ENCODE data around the gene DNAJC16.
"Not testable (repeated sequence)": the region's sequence is repeated elsewhere in the genome, so short reads cannot be mapped to it uniquely, and the experiment has no call there.

DNAJC16 gene

GRCh38 chr1:15507278-15507677, 19.4 kb upstream of the DNAJC16 start:
- DNase-seq = no peak

GRCh38 chr1:15508700-15509487, 17.8 kb upstream of the DNAJC16 start:
- DNase-seq = no peak

GRCh38 chr1:15509586-15509985, 17.1 kb upstream of the DNAJC16 start:
- DNase-seq = no peak

GRCh38 chr1:15510611-15511405, 15.8 kb upstream of the DNAJC16 start:
- no peak for DNase-seq

GRCh38 chr1:15513192-15513591, 13.5 kb upstream of the DNAJC16 start:
- DNase-seq = no peak

DNA sequence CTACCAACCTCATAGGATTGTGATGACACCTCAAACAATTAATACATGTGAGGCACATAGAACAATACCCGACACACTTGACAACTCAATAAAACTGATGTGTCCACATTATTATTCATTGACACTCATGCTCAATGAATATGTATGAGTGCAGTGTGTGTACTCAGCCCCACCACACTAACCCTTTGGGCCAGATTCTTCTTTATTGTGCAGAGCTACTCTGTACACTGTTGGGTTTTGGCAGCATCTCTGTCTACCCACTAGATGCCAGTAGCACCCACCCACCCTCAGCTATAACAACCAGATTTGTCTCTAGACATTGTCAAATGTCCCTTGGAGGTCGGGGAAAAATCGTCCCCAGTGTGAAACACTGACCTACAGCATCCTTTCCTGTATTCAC, 12.7 kb upstream of the DNAJC16 start:
- no peak for DNase-seq

DNA sequence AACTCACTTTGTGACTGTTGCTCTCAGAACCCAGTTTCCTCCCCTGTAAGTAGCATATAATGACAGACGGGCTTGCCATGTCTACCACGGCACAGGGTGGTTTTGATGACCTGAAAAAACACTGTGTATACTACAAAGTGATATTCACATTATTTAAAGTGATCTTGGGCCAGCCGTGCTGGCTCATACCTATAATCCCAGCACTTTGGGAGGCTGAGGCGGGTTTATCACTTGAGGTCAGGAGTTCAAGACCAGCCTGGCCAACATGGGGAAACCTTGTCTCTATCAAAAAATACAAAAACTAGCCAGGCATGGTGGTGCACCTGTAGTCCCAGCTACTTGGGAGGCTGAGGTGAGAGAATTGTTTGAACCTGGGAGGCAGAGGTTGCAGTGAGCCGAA, 12.1 kb upstream of the DNAJC16 start:
- not testable (repeated sequence) for DNase-seq

DNA sequence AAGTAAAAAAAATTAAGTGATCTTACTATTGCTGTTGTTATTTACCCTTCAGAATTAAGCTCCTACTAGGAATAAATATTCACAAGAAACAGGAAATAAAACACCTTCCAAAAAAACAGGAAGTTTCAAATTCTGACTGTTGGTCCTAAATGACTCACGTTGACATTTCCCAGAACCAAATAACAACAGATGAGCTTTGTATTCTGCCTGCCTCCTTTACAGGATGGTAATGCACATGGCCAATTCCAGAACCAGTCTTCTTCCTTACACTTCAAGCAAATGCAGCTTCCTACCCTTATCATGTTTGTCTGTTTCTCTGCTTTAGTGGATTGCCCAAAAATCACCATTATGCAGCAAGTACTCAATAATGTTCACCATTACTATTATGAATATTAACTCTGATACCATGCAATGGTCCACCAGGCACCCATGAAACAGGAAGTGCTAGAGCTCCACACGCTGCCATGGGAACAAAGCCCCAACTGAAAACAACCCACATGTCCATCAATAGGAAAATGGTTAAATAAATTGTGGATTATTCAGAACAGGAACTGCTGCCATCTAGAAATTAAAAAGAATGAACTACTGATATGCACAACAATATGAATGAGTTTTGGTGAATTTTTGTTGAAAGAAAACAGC, 11.5 kb upstream of the DNAJC16 start:
- no peak for DNase-seq

DNA sequence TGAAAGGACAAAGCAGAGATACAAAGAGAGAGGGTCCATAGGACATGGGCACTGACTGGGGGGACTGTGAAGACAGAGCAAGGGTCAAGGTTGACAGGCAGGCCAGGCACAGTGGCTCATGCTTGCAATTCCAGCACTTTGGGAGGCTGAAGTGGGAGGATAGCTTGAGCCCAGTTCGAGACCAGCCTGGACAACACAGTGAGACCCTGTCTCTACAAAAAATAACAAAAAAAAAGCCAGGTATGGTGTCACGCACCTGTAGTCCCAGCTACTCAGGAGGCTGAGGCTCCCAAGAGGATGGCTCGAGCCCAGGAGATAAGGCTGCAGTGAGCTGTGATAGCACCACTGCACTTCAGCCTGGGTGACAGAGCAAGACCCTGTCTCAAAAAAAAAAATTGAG, 7.0 kb upstream of the DNAJC16 start:
- no peak for DNase-seq

DNA sequence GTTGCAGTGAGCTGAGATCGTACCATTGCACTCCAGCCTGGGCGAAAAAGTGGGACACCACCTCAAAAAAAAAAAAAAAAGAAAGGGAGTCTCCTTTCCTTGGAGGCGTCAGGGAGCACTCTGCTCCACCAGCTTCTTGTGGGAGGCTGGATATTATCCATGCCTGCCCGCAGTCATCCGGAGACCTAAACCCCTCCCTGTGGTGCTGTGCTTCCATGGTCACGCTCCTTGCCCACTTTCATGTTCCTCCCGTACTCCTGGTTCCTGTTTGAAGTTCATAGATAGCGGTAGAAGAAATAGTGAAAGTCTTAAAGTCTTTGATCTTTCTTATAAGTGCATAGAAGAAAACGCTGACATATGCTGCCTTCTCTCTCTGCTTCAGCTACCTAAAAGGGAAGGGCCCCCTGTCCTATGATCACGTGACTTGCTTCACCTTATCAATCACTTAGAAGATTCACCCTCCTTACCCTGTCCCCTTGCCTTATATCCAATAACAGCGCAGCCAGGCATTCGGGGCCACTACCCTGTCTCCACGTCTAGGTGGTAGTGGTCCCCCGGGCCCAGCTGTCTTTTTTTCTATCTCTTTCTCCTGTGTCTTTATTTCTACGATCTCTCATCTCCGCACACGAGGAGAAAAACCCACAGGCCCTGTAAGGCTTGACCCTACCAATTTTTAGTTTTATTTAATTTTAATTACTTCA, 5.3 kb upstream of the DNAJC16 start:
- not testable (repeated sequence) for DNase-seq

DNA sequence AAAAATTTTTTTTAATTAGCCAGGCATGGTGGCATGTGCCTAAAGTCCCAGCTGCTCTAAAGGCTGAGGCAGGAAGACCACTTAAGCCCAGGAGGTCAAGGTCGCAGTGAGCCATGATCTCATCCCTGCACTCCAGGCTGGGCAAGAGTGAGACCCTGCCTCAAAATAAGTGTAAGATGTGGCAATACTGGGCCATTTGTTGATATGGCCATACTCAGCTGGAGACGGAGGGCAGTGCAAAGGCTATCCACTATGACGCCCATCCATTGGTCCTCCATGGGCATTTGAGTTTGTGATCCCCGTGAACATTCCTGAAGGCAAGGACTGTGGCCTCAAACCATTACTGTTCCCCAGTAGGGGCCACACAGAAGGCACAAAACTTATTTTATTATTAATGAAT, 4.1 kb upstream of the DNAJC16 start:
- no peak for DNase-seq

- DNase-seq = no peak
Observed at GRCh38 chr1:15523104-15524020, 3.3 kb upstream of the DNAJC16 start.

GRCh38 chr1:15524021-15524282, 2.7 kb upstream of the DNAJC16 start, which contains the start of gene CASP9:
Gene CASP9, minus strand, starts transcription at chr1:15524215. Its CDS starts 15 bp downstream, at chr1:15524200.
- DNase-seq = no peak

DNA sequence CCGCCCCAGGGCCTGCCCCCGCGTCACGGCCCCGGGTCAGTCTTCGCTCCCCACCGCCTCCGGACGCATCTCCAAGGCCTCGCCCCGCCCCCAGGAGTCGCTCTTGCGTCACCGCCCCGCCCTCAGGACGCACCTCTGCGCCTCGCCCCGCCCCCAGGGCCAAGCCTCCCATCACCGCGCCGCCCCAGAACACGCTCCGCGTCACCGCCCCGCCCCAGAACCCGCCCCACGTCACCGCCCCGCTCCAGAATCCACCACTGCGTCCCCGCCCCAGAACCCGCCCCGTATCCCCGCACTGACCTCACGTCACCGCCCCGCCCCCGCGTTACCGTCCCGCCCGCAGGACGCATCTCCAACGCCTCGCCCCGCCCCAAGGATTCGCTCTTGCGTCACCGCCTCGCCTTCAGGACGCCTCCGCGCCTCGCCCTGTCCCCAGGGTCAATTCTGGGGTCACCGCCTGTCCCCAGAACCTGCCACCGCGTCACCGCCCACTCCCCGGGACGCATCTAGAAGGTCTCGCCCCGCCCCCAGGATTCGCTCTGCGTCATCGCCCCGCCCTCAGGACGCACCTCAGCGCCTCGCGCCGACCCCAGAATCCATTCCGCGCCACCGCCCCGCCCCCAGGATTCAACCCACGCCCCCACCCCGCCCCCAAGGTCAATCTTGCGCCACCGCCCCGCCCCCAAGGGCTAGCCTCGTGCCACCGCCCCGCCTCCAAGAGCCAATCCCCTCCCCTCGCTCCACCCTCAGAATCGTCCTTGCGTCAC, 2.2 kb upstream of the DNAJC16 start:
- DNase-seq = peak; percentile 100

DNA sequence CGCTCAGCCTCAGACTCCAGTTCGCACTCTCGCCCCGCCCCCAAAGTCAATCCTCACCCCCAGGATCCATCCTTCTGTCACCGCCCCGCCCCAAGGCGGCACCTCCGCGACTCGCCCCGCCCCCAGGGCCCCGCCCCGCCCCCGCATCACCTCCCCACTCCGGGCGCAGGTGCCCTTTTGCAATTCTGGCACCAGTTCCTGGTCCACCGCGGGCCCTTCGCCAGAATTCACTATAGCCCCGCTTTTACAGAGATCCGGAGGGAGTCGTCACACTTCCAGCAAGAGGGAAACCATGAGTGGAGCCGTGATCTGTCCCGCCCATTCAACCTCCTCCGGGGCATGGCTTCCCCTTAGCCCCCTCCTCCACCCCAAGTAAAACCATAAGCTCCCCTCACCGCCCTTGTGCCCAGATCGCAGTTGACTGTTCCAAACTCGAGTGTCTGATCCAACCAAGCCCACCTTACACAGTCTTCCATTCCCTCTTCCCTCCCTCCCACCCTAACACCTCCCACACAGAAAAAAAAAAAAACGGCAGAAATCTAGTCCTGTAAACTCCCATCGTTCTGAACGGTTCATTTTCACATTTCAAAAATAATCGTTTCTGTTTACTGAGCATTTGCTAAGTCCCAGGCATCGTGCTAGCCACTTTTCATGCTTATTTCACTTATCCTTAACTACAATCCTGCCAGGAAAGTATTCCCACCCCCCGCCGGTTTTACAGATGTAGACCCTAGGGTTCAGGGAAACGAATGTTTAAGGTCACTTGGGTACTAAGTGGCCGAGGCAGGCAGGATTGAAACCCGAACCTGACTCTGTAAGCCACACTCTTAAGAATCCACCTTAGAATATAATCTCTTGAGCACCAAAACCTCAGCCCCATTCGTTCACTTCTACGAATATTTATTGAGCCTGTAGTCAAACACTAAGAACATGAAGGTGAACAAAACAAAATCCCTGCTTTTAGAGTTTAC, 1.3 kb upstream of the DNAJC16 start:
- no peak for DNase-seq

GRCh38 chr1:15526021-15526489, 593 bp upstream of the DNAJC16 start:
- DNase-seq = no peak

DNA sequence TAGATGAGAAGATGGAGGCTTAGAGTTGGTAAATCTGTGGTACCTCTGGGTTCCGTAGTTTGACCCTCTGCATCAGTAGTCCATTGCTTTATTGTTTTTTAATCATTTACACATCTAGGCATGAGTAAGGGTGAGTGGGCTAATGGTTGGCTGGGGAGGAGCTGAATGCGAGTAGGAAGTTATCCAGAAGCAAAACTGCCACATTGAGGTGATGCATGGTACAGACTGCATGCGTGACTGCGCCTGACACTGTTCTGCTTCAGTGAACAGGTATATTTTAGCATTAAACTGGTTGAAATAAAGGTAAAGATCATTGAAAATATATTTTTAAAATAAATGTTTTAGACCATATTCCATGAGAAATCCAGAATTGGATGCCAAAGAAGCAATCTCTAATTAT, 4.4 kb downstream of the DNAJC16 start:
- DNase-seq = no peak

DNA sequence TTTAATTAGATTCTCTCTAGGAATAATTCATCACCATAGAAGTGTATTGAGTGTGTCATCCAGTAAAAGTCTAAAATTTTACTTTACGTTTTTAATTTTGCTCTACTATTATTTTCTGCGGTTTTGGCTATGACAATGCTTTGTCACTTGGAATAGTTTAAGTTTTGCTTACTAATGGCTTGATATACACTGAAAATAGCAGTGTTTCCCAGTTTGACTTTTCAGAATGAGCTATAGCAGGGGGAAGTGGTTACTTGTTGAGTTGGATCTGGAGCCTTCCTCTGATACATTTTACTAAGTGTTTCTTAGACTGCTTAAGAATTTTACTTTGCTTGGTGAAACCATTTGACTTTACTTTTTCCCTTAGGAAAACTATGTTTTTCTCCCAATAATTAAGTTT, 5.0 kb downstream of the DNAJC16 start:
- no peak for DNase-seq

GRCh38 chr1:15538771-15539170, 12.1 kb downstream of the DNAJC16 start:
- no peak for DNase-seq

GRCh38 chr1:15540186-15540585, 13.5 kb downstream of the DNAJC16 start:
- no peak for DNase-seq

All from activated T-cell treated with anti-CD3 and anti-CD28 coated beads for 4 hours (primary cell).